Stimulated activated CD4-positive, alpha-beta T cell treated with anti-CD3 and anti-CD28 coated beads, Interleukin-2, amount 100 ng/mL, for 48 hours (primary cell): ENCODE results near the gene ALG2.

Experiments used
- DNase-seq, 2 donors: peaks; one replicate each; pipeline ENCODE4 v3.0.0-alpha.2; 2020

ALG2 gene

GRCh38 chr9:99189887-99190596 lies 31.7 kb downstream of the ALG2 start:
- DNase-seq: no peak

GRCh38 chr9:99189186-99189585 lies 32.6 kb downstream of the ALG2 start:
- no peak for DNase-seq

DNA sequence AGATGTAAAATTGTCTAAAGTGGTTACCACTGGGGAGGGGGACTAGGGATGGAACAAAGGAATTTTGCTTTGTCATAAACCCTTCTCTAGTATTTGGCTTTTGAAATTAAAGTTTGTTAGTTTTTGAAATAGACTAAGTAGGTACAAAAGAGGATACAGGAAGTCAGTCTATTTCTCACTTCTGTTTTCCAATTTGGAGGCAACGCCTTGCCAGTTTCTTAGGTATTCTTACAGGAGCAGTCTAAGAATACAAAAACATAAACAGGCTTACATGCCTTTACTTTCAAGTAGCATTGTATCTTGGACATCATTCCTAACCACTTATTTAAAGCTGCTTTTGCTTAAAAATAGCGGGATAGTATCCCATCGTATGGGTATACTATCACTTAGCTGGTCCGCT lies 34.4 kb downstream of the ALG2 start:
- DNase-seq: no peak

DNA sequence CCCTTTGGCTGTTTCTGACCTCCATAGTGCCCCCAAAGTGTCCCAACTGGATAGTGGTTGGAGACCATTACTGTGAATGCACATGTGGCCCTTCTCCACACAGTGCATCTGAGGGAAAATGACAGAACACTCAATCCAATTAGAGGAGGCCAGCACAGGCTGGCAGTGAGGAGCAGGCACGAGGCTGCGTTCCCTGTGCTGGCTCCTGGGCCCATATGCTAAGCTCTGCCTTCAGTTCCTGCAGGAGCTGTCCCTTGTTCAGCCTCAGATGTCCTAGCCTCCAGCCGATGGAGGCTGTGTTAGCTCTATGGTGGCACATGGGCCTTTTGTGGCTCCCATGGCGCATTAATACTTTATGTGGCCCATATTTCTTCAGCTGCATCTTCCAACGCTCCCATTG lies 35.8 kb downstream of the ALG2 start:
- no peak for DNase-seq

GRCh38 chr9:99185348-99185632 lies 36.5 kb downstream of the ALG2 start:
- no peak for DNase-seq

- peak; percentile 66 to 71 for DNase-seq
Measured at GRCh38 chr9:99184475-99185347, 37.0 kb downstream of the ALG2 start.

- no peak for DNase-seq
Measured at GRCh38 chr9:99184110-99184474, 37.6 kb downstream of the ALG2 start.

- DNase-seq: no peak
Measured at GRCh38 chr9:99183616-99184015, 38.1 kb downstream of the ALG2 start.

GRCh38 chr9:99182356-99182755 lies 39.4 kb downstream of the ALG2 start:
- DNase-seq: no peak

DNA sequence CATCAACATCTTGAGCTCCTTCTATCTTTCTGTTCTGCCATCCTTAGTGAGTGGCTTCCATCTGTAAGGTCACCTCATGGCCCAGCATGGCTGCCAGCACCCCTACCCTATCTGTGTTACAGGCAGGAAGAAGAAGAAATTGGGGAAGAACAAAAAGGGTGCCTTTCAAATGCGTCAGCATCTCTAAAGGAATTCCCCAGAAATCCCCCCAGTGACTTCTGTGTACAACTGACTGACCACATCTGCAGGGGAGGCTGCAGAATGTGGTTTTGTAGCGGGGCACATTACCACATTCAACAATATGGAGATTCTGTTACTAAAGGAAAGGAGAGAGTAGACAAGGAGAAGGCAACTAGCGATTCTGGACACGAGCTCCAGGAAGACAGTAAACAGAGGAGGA lies 40.1 kb downstream of the ALG2 start:
- no peak for DNase-seq

- no peak for DNase-seq
Measured at GRCh38 chr9:99181206-99181605, 40.5 kb downstream of the ALG2 start.

DNA sequence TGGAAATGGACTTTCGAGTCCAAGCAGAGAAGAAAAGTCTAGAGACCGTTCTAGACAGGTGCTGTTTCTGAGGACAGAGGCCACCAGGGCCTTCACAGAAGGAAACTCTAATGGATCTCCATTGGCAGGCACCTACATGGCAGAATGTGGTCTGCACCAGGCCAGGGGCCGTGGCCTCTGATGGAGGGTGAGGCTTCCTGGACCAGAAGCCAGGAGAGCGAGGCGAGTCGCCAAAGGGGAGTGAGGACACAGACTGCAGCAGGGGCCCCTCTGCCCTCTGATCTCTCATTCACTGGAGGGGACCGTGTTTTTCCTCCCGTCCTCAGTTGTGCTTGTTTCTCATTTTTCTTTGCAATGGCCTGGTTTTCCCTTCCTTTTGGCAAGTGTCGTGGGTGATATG lies 41.1 kb downstream of the ALG2 start:
- no peak for DNase-seq

- no peak for DNase-seq
Measured at GRCh38 chr9:99180199-99180598, 41.5 kb downstream of the ALG2 start.

GRCh38 chr9:99178912-99179872 lies 42.5 kb downstream of the ALG2 start:
- no peak for DNase-seq

DNA sequence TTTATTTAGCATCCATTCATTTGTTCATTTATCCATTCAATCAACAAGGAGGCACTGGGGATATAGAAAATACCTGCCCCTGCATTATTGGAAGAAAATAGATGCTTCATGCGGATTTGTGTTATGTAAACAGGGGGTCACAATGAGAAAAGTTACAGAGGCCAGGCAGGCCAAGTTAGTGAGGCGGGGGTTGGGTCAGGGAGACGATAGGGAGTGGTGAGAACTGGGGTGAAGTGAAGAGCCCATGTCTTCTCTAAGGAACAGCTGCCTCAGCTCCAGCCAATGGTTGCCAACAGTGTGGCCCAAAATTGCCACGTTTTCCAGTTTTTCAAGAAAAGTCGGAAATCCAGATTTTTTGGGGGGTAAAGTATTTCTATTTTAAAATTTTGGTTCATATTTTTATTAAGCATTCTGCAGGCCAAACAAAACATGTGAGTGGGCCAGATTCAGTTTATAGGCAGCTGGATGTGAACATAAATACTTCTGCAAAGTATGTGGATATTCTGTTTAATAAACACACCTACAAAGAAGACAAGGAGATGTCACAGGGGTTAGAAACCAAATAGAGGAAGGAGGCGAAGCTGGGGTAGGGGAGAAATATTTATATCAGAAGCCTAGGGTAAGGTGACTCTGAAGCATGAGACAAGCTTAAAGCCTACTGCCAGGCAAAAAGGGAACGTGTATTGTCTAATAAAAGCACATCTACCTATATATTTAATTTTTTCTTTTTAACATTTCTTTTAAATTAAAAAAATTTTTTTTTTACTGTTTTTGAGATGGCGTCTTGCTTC lies 44.0 kb downstream of the ALG2 start:
- no peak for DNase-seq

DNA sequence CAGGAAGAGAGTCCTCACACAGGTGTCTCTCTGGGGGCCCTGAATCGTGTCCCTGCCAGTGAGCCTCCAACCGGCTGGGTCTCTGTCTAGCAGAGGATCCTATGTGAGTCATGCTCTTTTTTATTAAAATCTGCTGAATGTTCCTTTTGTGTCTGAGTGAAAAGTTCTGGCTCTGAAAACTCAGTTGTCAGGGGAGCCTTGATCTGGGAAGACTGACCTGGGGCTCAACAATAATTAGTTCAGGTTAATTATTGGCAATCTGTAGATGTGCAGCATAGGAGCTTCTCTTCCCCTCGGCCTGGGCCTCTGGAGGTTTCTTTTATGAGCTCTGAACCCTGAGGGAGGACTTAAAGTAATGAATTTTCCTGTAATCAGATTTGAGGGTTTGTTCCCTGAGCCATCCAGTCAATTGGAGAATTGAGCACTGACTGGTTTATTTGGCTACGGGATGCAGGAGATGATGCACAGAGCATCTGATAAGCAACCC lies 45.2 kb downstream of the ALG2 start:
- no peak for DNase-seq

- no peak for DNase-seq
Measured at GRCh38 chr9:99173570-99174504, 47.9 kb downstream of the ALG2 start.

- DNase-seq: no peak
Measured at GRCh38 chr9:99172124-99173091, 49.3 kb downstream of the ALG2 start.

GRCh38 chr9:99171225-99172123 lies 50.3 kb downstream of the ALG2 start:
- DNase-seq: no peak
